Activated T-cell treated with anti-CD3 and anti-CD28 coated beads, Interleukin-2, amount 50 U/mL, for 72 hours (primary cell): Measurements from ENCODE around the gene GSKIP. TPM values are rescaled to one million over a fixed set of nuclear protein-coding genes. Genes with fewer than 3 reads are reported as not detected.

ENCODE experiments used
- ATAC-seq, 2 donors: fragments of 150-1000 bp; cut with Tn5 transposase; replicated peaks in 1 of 2; 2 replicates each; pipeline ENCODE4 v1.10.0; 2021; ENCODE audit warnings: moderate library complexity in 2 of 2, mild to moderate bottlenecking in 1 of 2
- DNase-seq, 2 donors: peaks; one replicate each; pipeline ENCODE4 v3.0.0; 2021 to 2022; ENCODE audit warnings: mixed read lengths in 1 of 2
- H3K27ac Mint-ChIP-seq: one replicate; pipeline ENCODE4 v1.8.0; 2022; ENCODE audit warnings: mild to moderate bottlenecking, moderate library complexity, mixed read lengths
- H3K27me3 Mint-ChIP-seq: one replicate; pipeline ENCODE4 v1.8.0; 2022; ENCODE audit warnings: low read depth, mixed read lengths
- H3K36me3 Mint-ChIP-seq, 2 donors: one replicate each; pipeline ENCODE4 v1.8.0; 2022; ENCODE audit warnings: mixed read lengths in 2 of 2, mild to moderate bottlenecking in 1 of 2; ENCODE audit not compliant: insufficient read depth in 2 of 2
- H3K4me1 Mint-ChIP-seq: one replicate; pipeline ENCODE4 v1.8.0; 2022; ENCODE audit warnings: low read depth, mixed read lengths
- H3K4me3 Mint-ChIP-seq, 2 donors: one replicate each; pipeline ENCODE4 v1.8.0; 2022; ENCODE audit warnings: mild to moderate bottlenecking in 2 of 2, mixed read lengths in 2 of 2, moderate library complexity in 2 of 2
- H3K9me3 Mint-ChIP-seq, 2 donors: one replicate each; pipeline ENCODE4 v1.8.0; 2022; ENCODE audit warnings: mixed read lengths in 2 of 2
- total RNA-seq, 2 donors: library from RNA; stranded (reverse); gene quantifications; one replicate each; pipeline ENCODE4 v1.2.3, GENCODE V29; 2022

The GSKIP gene
- total RNA-seq, 2 donors from 2014 or later, result 22.5 to 22.6 TPM

DNA sequence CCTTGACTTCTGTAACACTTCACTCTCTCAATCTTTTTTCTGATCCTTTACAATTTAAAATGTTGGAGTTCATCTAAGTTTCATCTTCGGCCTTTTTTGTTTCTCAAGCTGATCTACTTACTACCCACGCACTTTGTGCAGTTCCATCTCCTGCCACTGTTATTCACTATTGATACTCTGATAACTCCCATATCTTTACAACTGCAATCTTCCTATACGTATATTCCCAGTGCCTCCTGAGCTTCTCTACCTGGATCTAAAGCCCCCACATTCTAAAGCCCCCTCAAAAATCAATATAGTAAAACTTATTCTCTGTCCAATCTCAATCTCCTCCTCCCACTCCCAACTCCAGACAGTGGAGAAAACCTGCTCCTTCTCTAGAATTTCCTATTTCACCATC lies 6.1 kb upstream of the GSKIP start:
- Mint-ChIP-seq H3K36me3 (peaks cover 2 to 4% of the 10 kb centered on the region in 2 donors), H3K9me3 (no peaks in the 10 kb centered on the region), H3K27me3 (no peaks in the 10 kb centered on the region), H3K4me1 (peaks cover 54% of the 10 kb centered on the region), H3K27ac (peak overlapping the region; percentile 10), H3K4me3 (peak overlapping the region in 1 of 2 donors; percentile 6)
- DNase-seq (no peak), ATAC-seq (no peak)

DNA sequence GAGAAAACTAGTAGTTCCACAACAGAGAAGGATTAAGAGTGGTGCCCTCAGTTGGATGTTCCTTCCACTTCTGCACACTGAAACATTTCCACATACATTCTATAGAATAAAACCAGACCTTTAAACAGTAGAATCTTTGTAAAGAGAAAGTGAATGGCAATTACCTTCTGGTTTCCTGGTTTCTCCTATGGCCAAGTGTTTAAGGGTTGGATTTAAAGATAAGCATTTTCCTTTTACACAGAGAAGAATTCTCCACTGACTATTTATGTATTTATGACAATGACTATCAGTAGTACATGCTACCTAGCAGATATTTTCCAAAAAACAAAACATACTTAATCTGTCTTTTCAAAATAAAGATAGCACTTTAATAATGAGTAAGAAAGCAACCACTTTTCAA lies 3.4 kb upstream of the GSKIP start:
- H3K9me3 Mint-ChIP-seq, result no peaks in the 10 kb centered on the region
- H3K27ac Mint-ChIP-seq, result no peak overlapping the region
- H3K27me3 Mint-ChIP-seq, result no peaks in the 10 kb centered on the region
- ATAC-seq (no peak), DNase-seq (no peak)
- H3K36me3 Mint-ChIP-seq, result peaks cover 2 to 3% of the 10 kb centered on the region in 2 donors
- H3K4me1 Mint-ChIP-seq, result peaks cover 57% of the 10 kb centered on the region
- peak overlapping the region in 1 of 2 donors; percentile 39 for H3K4me3 Mint-ChIP-seq

DNA sequence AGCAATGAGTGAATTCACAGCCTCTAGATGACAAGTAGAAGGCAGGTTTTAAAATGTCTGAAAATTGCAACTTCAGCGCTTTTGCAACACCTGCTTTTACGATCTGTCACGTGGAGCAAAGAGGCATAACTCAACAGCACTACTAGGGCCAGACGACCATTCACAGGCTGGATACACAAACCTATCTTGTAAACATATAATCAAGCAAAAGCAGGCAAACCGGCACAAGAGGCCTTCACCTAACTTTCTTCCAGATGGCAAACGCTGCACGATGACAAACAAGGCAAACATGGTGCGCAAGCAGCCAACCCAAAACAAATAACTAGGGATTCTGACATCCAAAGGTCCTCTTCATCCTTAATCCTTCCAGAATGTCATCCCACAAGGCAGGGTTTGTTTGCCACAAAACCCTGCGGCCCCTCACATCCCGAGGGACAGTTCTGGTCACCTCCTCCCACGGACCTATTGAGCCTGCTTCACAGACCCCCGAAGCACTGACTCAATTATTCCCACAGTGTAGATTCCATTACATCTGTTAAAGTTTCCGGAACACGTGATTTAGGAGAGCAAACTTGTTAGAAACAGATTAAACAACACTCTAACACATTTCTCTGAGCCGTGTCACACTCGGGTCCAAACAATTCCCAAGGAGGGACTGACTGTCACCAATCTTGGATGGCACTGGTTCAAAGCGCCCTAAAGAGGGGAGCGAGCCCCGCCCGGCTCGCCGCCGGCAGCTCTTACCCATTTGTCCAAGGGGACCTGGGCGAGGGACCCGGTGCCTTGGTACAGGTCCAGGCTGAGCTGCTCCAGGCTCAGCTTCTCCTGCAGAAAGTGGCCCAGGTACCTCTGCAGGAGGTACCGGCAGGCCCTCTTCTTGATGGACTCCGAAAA lies 1.0 kb upstream of the GSKIP start:
- Mint-ChIP-seq H3K4me1 (peaks cover 58% of the 10 kb centered on the region), H3K27me3 (no peaks in the 10 kb centered on the region), H3K4me3 (peak overlapping the region; percentile 97), H3K36me3 (peaks cover 2% of the 10 kb centered on the region in 2 donors), H3K9me3 (no peaks in the 10 kb centered on the region), H3K27ac (peak overlapping the region; percentile 96)
- DNase-seq (peak; percentile 50 to 62), ATAC-seq (peak; percentile 35 to 36)

DNA sequence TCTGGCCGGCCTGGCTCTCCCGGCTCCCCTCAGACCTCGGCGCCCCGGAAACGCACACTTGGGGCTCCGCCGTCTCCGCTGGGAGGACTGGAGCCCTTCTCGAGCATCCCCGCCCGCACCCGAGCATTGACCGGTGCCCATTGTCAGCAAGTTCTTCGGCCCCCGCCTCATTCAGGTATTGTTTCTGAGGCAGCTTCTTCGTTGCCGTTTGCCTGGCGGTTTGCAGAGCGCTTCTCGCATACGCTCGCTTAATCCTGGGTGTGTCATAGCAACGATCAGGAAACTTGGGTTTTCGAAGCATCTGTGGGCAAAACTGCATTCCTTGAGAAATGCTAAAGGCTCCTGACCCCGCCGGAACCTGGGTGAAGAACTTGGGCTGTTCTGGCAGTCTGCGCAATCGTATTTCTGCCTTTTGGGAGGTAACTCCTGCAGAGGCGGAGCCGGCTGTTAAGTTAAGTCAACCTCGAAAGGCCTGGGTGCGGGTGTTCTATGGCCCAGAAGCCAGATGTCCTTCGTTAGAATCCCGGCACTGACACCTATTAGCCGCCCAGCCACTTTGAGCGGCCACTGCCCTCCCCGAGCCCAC lies 518 bp downstream of the GSKIP start:
- ATAC-seq, result peak; percentile 5 to 7
- peak; percentile 30 to 48 for DNase-seq
- H3K27ac Mint-ChIP-seq, result peak overlapping the region; percentile 38
- peaks cover 59% of the 10 kb centered on the region for H3K4me1 Mint-ChIP-seq
- no peaks in the 10 kb centered on the region for H3K27me3 Mint-ChIP-seq
- H3K4me3 Mint-ChIP-seq, result peak overlapping the region; percentile 97
- no peaks in the 10 kb centered on the region for H3K9me3 Mint-ChIP-seq
- peaks cover 4% of the 10 kb centered on the region in 2 donors for H3K36me3 Mint-ChIP-seq

DNA sequence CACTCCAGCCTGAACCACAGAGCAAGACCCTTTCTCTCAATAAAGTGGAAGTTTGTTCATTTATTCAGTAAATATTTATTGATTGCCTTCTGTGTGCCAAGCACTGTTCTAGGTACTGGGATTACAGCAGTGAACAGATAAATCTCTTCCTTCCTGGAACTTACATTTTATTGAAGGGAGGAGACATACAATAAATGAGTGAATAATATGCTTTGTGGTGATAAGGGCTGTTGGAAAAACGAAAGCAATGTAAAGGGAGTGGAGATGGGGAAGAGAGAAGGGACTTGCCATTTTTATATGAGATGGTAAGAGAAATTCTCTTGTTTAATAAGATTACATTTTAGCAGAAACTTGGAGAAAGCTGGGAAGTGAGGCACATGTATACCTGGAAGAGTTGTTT lies 1.6 kb downstream of the GSKIP start:
- H3K4me1 Mint-ChIP-seq, result peaks cover 50% of the 10 kb centered on the region
- no peak overlapping the region for H3K27ac Mint-ChIP-seq
- peaks cover 4 to 7% of the 10 kb centered on the region in 2 donors for H3K36me3 Mint-ChIP-seq
- no peaks in the 10 kb centered on the region for H3K9me3 Mint-ChIP-seq
- no peaks in the 10 kb centered on the region for H3K27me3 Mint-ChIP-seq
- ATAC-seq, result no peak
- DNase-seq, result no peak
- H3K4me3 Mint-ChIP-seq, result peak overlapping the region; percentile 97

DNA sequence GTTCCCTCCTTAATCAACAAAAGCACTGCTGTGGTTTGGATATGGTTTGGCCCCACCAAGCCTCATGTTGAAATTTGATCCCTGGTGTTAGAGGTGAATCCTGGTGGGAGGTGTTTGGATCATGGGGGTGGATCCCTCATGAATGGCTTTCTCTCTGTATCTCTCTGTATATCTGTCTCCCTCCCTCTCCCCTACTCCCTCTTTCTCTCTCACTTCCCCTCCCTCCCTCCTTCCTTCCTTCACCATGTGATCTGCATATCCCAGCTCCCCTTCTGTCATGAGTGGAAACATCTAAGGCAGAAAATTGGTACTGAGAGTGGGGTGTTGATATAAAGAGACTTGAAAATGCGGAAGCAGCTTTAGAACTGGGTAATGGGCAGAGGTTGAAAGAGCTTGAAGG lies 5.2 kb downstream of the GSKIP start:
- H3K4me3 Mint-ChIP-seq, result no peak overlapping the region
- H3K27me3 Mint-ChIP-seq, result no peaks in the 10 kb centered on the region
- H3K9me3 Mint-ChIP-seq, result no peaks in the 10 kb centered on the region
- DNase-seq (no peak), ATAC-seq (no peak)
- H3K27ac Mint-ChIP-seq, result no peak overlapping the region
- peaks cover 1 to 5% of the 10 kb centered on the region in 2 donors for H3K36me3 Mint-ChIP-seq
- H3K4me1 Mint-ChIP-seq, result peaks cover 27% of the 10 kb centered on the region

DNA sequence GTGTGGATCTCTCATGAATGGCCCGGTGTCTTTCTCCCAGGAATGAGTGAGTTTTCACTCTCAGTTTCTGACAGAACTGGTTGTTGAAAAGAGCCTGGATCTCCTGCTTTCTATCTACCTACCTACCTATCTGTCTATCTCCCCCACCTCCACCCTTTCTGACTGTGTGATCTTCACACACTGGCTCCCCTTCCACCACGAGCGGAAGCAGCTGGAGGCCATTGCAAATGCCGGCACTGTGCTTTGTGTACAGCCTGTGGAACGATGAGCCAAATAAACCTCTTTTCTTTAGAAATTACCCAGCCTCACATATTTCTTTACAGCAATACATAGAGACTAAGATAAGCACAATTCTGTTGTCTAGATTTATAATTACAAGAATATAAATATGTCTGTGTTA lies 7.2 kb downstream of the GSKIP start:
- H3K27me3 Mint-ChIP-seq, result no peaks in the 10 kb centered on the region
- H3K4me1 Mint-ChIP-seq, result peaks cover 12% of the 10 kb centered on the region
- peaks cover 1 to 5% of the 10 kb centered on the region in 2 donors for H3K36me3 Mint-ChIP-seq
- H3K9me3 Mint-ChIP-seq, result no peaks in the 10 kb centered on the region
- DNase-seq (no peak), ATAC-seq (no peak)
- H3K27ac Mint-ChIP-seq, result no peak overlapping the region
- H3K4me3 Mint-ChIP-seq, result no peak overlapping the region

- H3K4me1 Mint-ChIP-seq, result peaks cover 4% of the 10 kb centered on the region
- peaks cover 0 to 5% of the 10 kb centered on the region in 2 donors for H3K36me3 Mint-ChIP-seq
- ATAC-seq, result no peak
- H3K27me3 Mint-ChIP-seq, result no peaks in the 10 kb centered on the region
- no peak overlapping the region for H3K4me3 Mint-ChIP-seq
- H3K27ac Mint-ChIP-seq, result no peak overlapping the region
- no peaks in the 10 kb centered on the region for H3K9me3 Mint-ChIP-seq
- DNase-seq, result no peak
These were observed 10.2 kb downstream of the GSKIP start for GRCh38 chr14:96373538-96373937.

- H3K27ac Mint-ChIP-seq, result no peak overlapping the region
- no peaks in the 10 kb centered on the region for H3K27me3 Mint-ChIP-seq
- H3K4me3 Mint-ChIP-seq, result no peak overlapping the region
- no peaks in the 10 kb centered on the region for H3K4me1 Mint-ChIP-seq
- H3K9me3 Mint-ChIP-seq, result no peaks in the 10 kb centered on the region
- no peaks in the 10 kb centered on the region for H3K36me3 Mint-ChIP-seq
- ATAC-seq (no peak), DNase-seq (no peak)
These were observed 12.8 kb downstream of the GSKIP start for GRCh38 chr14:96376093-96376492.

DNA sequence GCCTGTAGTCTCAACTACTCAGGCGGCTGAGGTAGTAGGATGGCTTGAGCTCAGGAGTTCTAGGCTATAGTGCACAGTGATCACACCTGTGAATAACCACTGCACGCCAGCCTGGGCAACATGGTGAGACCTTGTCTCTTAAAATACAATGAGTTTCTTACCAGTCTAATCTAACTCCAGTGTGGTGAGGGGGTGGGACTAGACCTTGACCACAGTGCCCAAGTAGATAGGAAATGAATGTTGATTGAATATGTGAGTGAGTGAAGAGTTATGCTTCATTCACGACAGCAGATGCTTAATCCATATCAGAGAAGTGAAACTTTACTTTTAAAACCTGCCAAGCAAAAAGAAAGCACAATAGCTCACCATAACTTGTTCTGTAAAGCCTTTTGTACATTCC lies 17.4 kb downstream of the GSKIP start:
- ATAC-seq (peak; percentile 55 to 70), DNase-seq (no peak)
- no peaks in the 10 kb centered on the region for H3K4me1 Mint-ChIP-seq
- H3K27ac Mint-ChIP-seq, result no peak overlapping the region
- no peak overlapping the region for H3K4me3 Mint-ChIP-seq
- no peaks in the 10 kb centered on the region for H3K9me3 Mint-ChIP-seq
- peaks cover 0 to 9% of the 10 kb centered on the region in 2 donors for H3K36me3 Mint-ChIP-seq
- H3K27me3 Mint-ChIP-seq, result no peaks in the 10 kb centered on the region

GRCh38 chr14:96383445-96383844 lies 20.1 kb downstream of the GSKIP start:
- Mint-ChIP-seq H3K27ac (no peak overlapping the region), H3K9me3 (no peaks in the 10 kb centered on the region), H3K4me3 (no peak overlapping the region), H3K36me3 (peaks cover 0 to 9% of the 10 kb centered on the region in 2 donors), H3K4me1 (no peaks in the 10 kb centered on the region), H3K27me3 (no peaks in the 10 kb centered on the region)
- DNase-seq (no peak), ATAC-seq (no peak)

DNA sequence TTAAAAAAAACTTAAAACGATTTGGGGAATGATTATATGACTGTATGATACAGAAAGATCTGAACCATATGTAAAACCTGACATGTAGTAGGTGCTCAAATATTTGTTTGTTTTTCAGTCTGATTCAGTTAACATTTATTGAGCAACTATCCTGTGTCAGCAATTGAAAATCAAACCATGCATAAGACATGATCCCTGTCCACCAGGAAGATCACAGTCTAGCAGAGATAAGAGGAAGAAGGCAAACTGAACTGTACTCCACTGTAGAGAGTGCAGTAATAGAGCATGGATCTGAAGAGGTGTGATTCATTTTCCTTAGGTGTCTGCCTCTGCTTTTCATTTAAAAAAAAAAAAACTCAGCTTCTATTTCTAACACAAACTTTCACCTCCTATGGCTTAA lies 20.7 kb downstream of the GSKIP start:
- H3K36me3 Mint-ChIP-seq, result peaks cover 0 to 9% of the 10 kb centered on the region in 2 donors

DNA sequence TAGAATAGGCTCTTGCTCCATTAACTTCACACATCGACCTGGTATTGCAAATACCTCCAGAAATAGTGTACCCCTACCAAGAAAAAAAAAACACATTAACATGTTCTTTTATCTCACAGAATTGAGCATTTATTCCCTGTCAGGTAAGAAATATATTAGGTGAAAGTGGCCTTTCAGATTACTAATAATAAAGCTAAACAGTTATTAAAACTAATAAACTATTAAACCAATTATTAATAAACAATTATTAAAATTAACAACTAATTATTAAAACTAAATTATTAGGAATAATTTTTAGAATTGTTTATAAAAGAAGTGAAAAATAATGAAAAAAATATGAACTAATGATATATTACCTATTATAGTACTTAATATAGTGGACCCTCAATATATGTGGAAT lies 21.4 kb downstream of the GSKIP start:
- Mint-ChIP-seq H3K9me3 (no peaks in the 10 kb centered on the region), H3K36me3 (peaks cover 0 to 9% of the 10 kb centered on the region in 2 donors), H3K27ac (no peak overlapping the region), H3K4me3 (no peak overlapping the region), H3K4me1 (no peaks in the 10 kb centered on the region), H3K27me3 (no peaks in the 10 kb centered on the region)
- DNase-seq, result no peak
- ATAC-seq, result no peak

More for the DNA sequence above, 20.7 kb downstream of the GSKIP start:
- Mint-ChIP-seq H3K4me1 (no peaks in the 10 kb centered on the region), H3K27ac (no peak overlapping the region), H3K4me3 (no peak overlapping the region), H3K9me3 (no peaks in the 10 kb centered on the region), H3K27me3 (no peaks in the 10 kb centered on the region)
- ATAC-seq (no peak), DNase-seq (no peak)
